Neural progenitor cell (in vitro differentiated cells): Measurements from ENCODE around the gene LAMTOR1.

Experiments used
- CTCF ChIP-seq: fragments of 200-600 bp; sonication (generic); IDR thresholded peaks from 2 replicates; pipeline ENCODE4 v1.5.1; 2017; ENCODE audit warnings: antibody characterized with exemption, mild to moderate bottlenecking
- EZH2 ChIP-seq: fragments of 200-600 bp; sonication (generic); IDR thresholded peaks from 2 replicates; pipeline ENCODE4 v1.6.1; 2017; ENCODE audit warnings: antibody characterized with exemption, mild to moderate bottlenecking, moderate library complexity

- no peak for TF ChIP-seq CTCF
- TF ChIP-seq EZH2: no peak
Measured at GRCh38 chr11:72146625-72147024, 43.5 kb upstream of the LAMTOR1 start.
